Cortex of kidney (tissue), 1 donor: ENCODE measurements around the gene WASF3.

Experiments
- DNase-seq: peaks from one replicate; lab custom pipeline; 2025; lab: John Stamatoyannopoulos, UW

Gene WASF3

DNA sequence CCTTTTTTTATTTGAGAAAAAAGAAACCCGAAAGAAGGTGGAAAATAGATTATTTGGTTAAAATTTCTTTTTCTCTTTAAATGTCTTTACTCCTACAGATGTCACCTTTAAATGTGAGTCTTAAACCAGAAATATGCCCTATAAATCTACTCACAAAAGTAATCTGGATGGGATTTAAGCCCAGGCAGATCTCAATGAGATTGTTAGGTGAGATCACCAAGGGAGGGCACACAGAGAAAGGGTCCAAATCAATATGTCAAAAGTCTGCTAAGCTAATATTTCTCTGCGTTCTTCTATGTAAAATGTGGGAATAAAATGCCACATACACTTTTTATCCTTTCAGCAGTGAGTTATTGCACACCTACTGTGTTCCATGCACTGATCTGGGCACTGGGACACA is 32.9 kb downstream of the WASF3 start:
- DNase-seq, result no peak

DNA sequence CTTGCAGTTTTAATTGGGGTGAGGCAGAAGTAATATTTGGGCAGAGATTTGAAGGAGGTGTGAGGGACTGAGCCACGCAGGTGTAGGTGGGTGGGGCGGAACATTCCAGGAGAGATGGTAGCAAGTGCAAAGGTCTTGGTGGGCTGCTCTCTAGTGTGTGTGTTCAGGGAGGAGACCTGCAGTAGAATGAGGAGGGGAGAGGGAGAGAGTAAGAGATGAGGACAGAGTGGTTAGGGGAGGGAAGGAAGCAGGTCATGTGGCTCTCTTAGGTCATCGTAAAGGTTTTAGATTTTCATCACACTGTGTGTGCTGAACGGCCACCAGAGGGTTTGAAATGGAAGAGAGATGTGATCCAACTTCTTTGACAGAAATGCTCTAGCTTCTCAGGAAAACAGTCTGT is 33.5 kb downstream of the WASF3 start:
- no peak for DNase-seq

- no peak for DNase-seq
Measured at GRCh38 chr13:26591672-26592071, 34.2 kb downstream of the WASF3 start.

DNA sequence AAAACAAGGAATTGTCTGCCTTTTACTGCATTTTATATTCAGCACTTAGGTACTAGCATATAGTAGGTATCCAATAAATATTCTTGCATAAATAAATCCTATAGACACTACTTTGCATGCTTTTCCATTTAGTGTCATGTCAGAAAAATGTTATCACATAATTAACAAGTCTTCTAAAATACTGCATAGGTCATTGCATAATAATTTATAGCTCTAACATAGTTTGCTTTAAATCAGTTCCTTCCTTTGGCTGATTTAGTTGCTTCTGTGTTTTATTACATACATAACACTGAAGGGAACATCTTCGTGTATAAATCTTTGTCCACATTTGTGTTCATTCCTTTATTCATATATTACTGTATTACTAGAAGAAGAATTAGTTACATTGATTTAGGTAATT is 36.2 kb downstream of the WASF3 start:
- no peak for DNase-seq

- DNase-seq, result no peak
Measured at GRCh38 chr13:26594363-26594762, 36.9 kb downstream of the WASF3 start.

GRCh38 chr13:26596458-26596857 is 39.0 kb downstream of the WASF3 start:
- no peak for DNase-seq

DNA sequence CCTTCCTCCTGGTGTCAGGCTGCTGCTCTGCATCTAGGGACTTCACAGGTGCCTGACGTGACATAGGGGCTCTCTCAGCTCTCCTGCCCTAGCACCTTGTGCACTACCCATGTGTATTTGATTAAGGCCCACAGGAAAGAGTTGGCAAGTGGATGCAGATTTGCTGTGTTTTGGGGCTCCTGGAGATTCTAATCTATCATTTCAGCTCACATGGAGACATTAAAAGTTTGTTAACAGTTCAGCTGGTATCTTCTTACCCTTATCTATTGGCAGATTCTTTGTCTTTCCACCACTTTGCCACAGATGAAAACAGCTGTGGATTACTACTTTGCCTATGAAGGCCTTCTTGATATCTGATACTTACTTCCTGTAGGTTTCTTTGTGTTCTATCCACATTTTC is 41.9 kb downstream of the WASF3 start:
- DNase-seq, result no peak

GRCh38 chr13:26599860-26600259 is 42.4 kb downstream of the WASF3 start:
- DNase-seq, result no peak

GRCh38 chr13:26600343-26600742 is 42.9 kb downstream of the WASF3 start:
- DNase-seq, result no peak

DNA sequence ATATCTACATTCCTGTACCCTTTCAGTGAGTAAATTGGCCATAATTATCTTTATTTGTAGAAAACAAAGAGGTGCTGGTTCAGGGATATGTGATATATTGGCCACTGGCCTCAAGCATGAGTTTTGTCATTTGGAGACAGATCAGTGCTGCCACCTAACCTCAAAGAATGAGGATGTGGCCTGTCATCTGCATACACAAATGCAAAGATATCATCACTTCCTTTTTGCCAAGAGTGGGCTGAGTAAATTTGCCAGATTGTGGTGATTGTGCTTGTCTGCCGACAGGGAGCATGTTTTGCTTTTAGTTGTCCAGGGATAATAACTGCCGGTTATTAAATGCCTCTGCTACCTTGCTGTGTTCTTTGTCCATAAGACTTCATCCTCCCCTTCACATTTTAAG is 44.2 kb downstream of the WASF3 start:
- DNase-seq, result no peak

DNA sequence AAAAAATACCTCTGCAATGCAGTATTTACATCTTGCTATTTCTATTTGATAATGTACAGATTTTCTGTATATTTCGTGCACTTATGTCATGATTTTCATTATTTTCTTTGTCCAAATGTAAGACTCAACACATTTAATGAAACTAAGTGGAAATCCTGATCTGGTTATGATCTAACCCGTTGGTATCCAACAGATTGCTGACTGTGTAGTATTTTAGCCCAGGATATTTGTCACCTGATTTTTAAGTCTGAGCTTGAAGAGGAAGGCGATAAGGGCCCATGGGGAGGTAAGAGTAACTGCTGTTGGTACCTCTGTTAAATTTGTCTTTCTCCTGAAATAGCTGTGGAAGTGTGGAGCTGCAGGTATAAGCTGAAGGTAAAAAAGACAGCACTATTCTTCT is 45.3 kb downstream of the WASF3 start:
- DNase-seq, result no peak

DNA sequence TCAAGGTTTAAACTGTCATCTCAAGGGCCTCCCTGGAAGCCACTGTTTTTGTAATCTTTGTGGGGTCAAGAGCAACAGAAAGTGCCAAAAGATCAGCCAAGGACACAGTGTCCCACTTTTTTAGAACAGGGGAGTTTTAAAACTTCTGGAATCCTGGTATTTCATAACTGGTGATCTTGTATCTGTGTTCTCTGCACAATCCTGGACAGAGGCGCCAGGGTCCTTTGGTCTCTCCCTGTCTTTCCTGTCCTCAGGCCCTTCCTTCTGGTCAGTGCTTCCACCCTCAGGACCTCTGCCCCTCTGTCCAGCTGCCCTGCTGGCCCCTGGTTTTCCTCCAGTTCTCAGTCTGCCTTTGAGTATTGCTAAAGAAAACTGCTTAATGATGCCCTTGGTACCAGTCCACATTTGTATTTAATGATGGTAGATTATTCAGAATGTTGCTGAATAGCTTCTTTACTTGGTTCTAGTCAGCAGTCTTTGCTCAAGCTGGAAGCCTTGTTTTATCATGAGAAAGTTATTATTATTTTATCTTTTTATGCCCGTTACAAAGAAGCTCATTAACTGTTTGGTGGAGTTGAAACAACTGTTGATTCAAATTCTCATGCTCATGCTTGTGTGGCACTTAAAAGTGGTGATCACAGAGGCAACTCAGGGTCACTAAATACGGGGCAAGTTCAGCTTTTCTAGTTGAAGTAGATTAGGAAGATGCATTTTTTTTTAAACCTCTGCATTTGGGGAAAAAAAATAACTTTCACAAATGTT is 47.5 kb downstream of the WASF3 start:
- DNase-seq, result no peak

DNA sequence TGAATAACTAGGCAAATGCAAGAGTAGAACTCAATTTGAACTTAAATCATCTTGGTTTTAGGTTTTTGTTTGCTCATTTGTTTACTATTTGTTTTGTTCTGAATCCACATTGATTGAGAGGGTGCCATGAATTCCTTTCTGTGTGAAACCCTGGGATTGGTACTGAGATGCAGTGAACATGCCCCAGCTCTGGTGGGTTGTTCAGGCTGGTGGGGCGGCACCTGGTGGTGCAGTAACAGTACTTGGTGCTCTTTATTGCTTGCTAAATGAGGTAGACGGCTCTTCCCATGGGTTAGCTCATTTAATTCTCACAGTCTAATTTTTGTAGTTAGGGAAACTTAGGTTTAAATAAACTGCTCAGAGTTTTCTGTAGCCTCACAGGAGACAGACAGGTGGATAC is 48.4 kb downstream of the WASF3 start:
- no peak for DNase-seq

GRCh38 chr13:26606631-26607030 is 49.1 kb downstream of the WASF3 start:
- no peak for DNase-seq

- DNase-seq, result no peak
Measured at GRCh38 chr13:26614721-26615120, 57.2 kb downstream of the WASF3 start.

DNA sequence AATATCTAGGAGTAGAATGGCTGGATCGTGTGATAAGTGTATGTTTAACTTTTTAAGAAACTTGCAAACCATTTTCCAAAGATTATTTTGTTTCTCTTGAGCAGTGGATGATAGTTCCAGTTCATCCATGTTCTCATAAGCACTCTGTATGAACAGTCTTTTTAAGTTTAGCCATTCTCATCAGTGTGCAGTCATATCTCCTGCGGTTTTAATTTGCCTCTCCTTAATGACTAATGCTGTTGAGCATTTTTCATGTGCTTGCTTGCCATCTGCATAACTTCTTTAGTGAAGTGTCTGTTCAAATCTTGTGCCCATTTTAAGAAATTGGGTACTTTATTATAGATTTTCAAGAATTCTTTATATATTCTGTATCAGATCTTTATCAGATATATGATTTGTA is 58.6 kb downstream of the WASF3 start:
- no peak for DNase-seq

DNA sequence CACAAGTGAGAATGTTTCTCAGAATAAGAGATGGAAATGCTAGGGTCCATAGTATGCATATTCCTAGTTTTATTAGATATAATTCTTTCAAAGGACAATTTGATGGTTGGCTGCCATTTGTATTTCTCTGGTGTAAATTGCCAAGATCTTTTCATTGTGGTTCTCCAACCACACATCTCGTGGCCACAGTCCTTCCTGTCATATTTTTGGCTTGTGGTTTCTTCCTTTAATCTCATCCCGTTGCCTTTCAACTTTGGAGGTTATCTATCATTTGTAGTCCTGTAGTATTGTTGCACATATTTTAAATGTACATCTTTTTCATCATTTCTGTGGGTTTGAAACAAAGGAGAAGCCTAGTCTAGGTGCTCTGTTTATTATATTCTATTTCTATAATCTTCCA is 61.2 kb downstream of the WASF3 start:
- DNase-seq, result no peak

DNA sequence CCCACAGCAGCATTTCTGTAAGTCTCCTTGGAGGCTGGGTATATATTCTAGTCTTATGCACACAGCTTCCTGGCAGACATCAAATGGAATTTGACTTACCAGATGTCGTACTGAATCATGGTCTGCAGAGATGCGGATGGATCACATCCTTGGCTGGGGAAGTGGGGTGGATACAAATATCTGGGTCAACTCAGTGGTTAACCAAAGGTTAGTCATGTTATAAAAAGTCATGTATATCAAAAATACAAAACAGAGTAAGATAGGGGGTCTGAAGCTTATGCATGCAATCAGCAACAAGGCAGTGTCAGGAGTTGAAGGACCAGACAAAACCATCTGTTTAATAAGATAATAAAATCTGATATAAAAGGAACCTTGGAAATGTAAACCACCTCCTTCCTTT is 61.9 kb downstream of the WASF3 start:
- no peak for DNase-seq

GRCh38 chr13:26621731-26622401 is 64.4 kb downstream of the WASF3 start:
- DNase-seq, result no peak

DNA sequence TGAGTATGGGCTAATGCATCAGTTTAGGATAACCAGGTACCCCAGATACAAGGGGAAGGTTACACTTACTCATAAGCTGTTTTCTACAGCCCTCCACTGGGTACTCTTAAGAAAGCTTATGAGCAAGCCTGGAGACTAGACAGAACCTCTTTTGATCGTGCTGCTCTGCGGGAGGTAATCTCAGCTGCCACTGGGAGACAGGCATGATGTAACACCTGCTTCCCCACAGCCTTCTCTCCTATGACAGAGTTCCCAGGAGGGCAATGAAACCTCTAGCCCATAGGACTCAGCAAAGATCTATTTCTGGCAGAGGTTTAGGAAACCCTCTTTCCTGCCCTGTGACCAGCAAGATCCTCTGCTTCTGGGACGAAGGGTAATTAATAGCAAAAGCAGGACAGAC is 65.6 kb downstream of the WASF3 start:
- no peak for DNase-seq

GRCh38 chr13:26624572-26624971 is 67.1 kb downstream of the WASF3 start:
- DNase-seq, result no peak

GRCh38 chr13:26626271-26626670 is 68.8 kb downstream of the WASF3 start:
- no peak for DNase-seq

DNA sequence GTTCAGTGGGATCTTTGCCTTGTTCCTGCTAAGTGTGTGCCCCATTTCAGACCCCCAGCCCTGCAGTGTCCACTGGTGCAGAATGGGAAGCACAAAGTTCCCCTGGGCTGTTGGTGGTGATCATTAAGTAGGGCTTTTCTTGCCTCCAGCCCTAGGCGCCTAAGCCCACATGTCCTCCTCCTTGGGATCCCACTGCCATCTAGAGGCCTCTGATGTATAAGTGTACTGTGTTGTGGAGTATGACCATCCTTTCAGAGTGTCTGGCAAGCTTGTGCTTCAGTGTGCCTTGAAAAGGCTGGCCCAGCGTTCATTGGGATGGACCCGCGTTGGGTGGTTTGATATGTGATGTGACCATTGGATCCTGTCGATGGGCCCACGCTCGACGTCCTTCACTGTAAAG is 71.2 kb downstream of the WASF3 start:
- DNase-seq, result no peak

DNA sequence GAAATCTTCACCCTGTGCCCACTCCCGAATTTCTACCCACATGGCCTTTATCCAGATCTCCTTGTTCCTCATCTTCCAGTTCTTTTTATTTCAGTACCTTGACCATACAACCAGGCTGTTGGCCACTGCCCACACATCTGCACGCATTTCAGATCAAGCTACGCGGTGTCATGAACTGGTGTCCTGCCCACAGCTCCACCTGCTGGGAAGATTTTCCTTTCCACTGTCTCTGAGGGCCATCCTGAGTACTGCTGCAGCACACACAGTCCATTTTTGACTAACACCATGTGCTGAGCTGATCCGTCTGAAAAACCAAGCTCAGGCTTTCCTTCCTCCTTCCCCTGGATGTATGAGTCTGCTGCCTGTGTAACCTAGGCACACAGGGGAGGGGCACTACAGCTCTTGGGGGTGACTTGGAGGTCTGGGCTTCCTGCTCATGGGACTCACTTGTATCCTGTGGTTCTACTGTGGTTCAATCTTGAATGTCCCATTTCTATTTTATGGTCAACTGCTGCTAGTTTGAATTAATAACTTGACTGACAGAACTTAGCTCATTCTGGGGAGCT is 71.9 kb downstream of the WASF3 start:
- no peak for DNase-seq
